Heart left ventricle (tissue), 13 donors: Measurements from ENCODE around the gene TLCD5.

Experiments used
- CTCF ChIP-seq, 12 donors: fragments of 200-600 bp; sonication (generic) in 4 of 12; IDR thresholded peaks; one replicate each; pipeline versions ENCODE4 v1.5.0 to v1.8.0; 2018 to 2022; ENCODE audit warnings: antibody characterized with exemption in 12 of 12, mild to moderate bottlenecking in 5 of 12
- POLR2A ChIP-seq, 2 donors: fragments of 450-650 bp; IDR thresholded peaks; one replicate each; pipeline ENCODE4 v1.6.1; 2017; ENCODE audit warnings: antibody characterized with exemption in 2 of 2, mild to moderate bottlenecking in 2 of 2, moderate library complexity in 2 of 2
- donor health status: ischemic (EF 13 %, LVEDD 7.1; RV severe dilation, severe dysfunction).
- donor health status: DM: no; HTN: yes; CAD: no.
- donor health status: DM: no; HTN: no; CAD: no.
- donor health status: ischemic (EF 25% LVEDD 6.9; RV normal size, moderate dysfunction).
- donor health status: ischemic (EF 25% LVEDD 5.7; RV mildly dilated, moderate dysfunction).
- donor health status: ischemic (EF 35%, LVEDD 5.7; RV mildly dilated, moderate dysfunction).
- donor health status: nonischemic (EF 11% LVEDD 7.7; RV severe dilation, severe dysfunction).
- donor health status: DM: yes; HTN: yes; CAD: no.
- donor health status: PGD.
- donor health status: ischemic (EF 29% LVEDD 5.4; RV normal size, mild dysfunction).
- donor health status: nonischemic (EF 23%, LVEDD 6.1; RV moderate dilation, normal function).

GRCh38 chr11:120285256-120285655 is 39.8 kb upstream of the TLCD5 start:
- TF ChIP-seq CTCF (IDR thresholded peaks at IDR 0.05) (no peak), POLR2A (IDR thresholded peaks at IDR 0.05) (no peak)
